Daoy (cell line): Measurements from ENCODE around the gene NUP50. TPM values are rescaled to one million over a fixed set of nuclear protein-coding genes. Genes with fewer than 3 reads are reported as not detected.
A peak's percentile ranks its signal among the peaks of the same experiment; 100 is the strongest.
"Not testable (repeated sequence)": the region's sequence is repeated elsewhere in the genome, so short reads cannot be mapped to it uniquely, and the experiment has no call there.

Experiments
- DNase-seq: peaks from one replicate; pipeline ENCODE4 v3.0.0-alpha.2; 2015; ENCODE audit warnings: low read depth
- total RNA-seq: library from RNA; depleted of rRNA; stranded (reverse); fragments of >200 nt; shearing (Covaris generic); gene quantifications from 2 replicates; pipeline ENCODE4 v1.2.3, GENCODE V29; 2014

Gene NUP50
- total RNA-seq, 1 experiment from 2014 or later, result 82.6 TPM

DNA sequence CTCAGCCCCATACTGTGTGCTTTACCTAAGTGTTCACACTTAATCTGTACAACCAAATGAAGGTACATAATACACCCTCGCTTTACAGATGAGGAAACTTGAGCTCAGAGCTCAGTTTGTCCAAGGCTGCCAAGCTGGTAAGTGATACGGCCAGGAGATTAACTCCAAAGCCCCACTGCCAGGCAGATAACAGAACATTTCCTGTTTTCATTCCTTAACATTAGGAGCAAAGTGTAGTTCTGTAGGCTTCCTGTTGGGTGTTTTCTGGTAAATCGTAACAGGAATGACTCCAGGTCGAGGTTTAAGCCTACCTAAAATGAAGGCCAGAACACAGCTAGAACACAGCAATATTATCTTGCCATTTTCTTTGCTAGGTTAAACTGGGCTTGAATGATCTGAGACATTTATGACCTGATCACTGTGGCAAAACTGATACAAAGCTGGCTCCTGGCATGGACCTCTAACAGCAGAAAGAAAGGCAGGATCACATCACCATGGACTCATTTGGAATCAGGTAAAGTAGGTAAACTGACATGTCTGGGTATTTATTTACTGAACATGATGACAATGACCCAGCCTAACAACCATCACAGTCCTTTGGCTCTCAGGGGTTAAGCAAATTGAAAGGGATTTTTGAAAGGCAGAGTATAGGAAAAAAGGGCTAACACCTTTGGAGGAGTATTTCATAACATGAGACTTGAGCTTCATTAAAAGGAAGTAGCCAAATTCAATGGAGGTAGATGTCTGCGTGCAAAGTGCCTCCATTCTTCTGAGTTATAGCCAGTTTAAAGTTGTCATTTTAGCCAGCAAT is 3.9 kb upstream of the NUP50 start:
- peak; percentile 63 for DNase-seq

DNA sequence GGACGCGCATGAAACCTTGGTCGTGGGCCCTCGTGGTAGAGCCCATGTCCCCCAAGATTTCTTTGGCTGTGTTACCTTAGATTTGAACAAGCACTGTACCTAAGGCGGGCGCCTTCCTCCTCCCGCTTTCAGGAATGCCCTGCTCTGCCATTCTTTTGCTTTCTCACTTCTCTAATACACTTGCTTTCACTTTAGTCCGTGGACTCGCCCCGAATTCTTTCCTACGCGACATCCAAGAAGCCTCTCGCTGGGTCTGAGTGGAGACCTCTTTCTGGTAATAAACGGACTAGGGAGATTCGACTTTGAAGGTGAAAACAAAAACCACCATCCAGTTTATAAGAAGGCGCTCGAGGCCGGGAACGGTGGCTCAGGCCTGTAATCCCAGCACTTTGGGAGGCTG is 1.2 kb upstream of the NUP50 start:
- DNase-seq, result no peak

DNA sequence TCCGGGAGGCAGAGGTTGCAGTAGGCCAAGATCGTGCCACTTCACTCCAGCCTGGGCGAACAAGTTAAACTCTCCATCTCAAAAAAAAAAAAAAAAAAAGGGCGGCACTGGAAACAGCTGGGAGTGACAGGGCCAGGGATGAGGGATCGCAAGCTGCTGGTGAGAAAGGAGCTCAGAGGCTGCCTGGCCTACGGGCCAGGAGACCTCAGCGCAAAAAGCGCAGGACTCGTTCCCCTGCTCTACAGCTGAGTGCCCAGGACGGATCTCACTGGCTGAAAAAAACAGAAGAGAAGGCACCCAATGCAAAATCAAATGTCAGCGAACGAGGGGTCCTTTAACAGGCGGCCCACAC is 650 bp upstream of the NUP50 start:
- peak; percentile 46 for DNase-seq

DNA sequence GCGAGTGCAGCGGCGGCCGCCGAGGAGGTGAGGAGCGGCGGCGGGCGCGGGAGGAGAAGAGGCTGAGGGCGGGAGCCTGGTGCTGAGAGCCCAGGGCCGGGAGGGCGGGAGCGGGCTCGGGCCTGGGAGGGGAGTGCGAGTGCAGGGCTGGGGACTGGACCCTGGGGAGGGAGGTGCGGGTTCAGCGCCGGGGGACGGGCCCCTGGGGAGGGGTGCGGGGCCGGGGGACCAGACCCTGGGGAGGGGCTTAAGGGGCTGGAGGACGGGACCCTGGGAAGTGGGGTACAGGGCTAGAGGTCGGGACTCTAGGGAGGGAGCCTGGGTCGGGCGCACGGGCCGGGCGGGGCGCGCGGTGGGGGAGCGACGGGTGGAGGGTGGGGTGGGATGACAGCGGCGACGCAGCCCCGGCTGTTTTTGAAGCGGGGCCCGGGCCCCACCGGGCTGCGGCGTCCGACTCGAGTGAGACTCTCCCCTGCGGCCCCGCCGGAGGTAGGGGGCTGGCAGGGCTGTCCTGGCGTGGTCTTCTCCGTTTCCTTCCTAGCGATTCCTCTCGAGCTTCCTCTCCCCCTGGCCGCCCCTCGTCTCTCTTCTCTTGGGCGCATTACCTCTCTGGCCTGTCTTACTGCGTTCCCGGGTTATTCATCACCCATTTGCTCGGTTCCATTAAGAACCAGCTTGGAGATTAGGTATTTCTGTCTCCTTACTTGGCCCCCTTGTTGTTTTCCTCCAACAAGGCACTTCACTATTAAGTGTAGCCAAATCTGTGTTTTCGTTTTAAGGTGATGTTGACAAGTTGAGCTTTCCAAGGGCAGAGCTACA is 754 bp downstream of the NUP50 start:
- DNase-seq, result peak; percentile 19

DNA sequence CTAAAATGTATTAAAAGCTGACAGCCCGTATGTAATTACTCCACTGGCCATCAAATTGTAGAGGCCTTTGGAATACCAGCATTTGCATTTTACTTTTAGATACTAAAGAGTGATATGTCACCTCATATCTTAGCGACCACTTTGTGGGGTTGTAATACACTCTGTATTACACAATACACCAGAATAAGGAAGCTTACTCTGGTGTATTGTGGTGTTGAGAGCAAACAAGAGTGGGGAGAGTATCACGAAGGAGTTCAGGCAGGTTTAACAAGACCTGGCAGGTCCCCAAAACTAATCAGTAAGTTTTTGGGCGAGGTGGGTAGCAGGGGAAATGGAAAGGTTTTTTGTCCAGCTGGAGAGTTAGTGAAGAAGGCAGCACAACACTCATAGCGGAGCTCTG is 3.2 kb downstream of the NUP50 start:
- no peak for DNase-seq

DNA sequence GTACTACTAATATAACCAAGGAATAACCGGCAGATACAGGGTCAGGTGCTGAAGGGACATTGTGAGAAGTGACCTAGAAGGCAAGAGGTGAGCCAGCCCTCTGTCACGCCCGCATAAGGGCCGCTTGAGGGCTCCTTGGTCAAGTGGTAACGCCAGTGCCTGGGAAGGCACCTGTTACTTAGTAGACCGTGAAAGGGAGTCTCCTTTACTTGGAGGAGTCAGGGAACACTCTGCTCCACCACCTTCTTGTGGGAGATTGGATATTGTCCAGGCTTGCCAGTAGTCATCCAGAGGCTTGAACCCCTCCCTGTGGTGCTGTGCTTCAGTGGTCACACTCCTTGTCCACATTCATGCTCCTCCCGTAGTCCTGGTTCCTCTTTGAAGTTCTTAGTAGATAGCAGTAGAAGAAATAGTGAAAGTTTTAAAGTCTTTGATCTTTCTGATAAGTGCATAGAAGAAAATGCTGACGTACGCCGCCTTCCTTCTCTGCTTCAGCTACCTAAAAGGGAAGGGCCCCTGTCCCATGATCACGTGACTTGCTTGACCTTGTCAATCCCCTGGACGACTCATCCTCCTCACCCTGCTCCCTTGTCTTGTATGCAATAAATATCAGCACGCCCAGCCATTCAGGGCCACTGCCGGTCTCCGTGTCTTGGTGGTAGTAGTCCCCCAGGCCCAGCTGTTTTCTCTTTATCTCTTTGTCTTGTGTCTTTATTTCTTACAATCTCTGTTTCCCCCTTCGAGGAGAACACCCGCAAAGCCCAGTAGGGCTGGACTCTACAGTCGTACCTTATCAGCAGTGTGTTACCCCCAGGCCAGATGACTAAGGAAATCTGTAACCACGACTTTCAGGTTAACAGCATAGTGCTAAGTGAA is 6.1 kb downstream of the NUP50 start:
- DNase-seq, result no peak

DNA sequence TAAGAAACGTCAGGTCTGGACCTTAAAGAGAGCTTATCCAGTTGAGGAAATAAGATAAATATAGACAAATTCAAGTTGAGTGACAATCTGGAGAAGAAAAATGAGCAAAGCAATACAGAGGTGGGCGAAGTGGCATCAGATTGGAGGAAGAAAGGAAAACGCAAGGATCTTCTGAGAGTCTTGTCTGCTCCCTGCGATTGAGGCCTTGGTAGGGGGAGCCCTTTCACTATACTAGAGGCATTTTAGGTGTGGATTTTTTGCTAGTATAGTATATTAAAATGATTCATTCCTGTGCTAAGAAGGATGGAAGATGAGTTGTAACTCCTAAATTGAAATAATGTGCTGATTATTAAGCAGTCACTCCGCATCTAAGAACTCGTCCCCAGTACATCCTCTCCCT is 8.1 kb downstream of the NUP50 start:
- no peak for DNase-seq

DNA sequence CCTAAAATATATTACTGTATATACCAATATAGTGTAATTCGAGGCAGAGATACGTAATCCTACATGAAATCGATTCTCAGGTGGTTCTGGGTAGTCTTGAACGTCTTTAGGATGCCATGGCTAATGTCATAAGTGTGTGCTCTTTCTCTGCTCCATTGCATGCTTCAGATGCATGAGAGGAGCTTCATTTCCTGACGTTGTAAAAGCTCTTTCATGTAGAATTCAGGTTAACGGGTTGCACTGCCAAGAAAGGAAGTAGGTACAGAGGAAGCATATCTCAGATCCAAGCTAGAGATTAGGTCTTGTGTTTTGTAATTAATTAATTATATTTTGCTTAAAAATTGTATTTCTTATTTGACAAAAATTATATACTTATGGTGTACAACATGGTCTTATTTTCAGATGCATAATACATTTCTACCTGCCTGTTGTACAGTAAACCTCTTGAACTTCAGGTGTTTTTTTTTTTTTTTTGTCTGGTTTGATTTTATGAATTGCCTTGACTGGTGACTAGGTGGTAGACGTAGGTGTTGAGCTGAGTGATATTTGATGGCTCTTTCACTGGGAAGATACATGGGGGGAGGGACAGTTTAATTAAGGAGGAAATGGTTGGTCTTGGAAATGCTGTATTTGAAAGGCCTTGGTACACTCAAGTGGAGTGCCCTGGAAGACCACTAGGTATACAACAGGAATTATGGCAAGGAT is 9.3 kb downstream of the NUP50 start:
- DNase-seq, result no peak

DNA sequence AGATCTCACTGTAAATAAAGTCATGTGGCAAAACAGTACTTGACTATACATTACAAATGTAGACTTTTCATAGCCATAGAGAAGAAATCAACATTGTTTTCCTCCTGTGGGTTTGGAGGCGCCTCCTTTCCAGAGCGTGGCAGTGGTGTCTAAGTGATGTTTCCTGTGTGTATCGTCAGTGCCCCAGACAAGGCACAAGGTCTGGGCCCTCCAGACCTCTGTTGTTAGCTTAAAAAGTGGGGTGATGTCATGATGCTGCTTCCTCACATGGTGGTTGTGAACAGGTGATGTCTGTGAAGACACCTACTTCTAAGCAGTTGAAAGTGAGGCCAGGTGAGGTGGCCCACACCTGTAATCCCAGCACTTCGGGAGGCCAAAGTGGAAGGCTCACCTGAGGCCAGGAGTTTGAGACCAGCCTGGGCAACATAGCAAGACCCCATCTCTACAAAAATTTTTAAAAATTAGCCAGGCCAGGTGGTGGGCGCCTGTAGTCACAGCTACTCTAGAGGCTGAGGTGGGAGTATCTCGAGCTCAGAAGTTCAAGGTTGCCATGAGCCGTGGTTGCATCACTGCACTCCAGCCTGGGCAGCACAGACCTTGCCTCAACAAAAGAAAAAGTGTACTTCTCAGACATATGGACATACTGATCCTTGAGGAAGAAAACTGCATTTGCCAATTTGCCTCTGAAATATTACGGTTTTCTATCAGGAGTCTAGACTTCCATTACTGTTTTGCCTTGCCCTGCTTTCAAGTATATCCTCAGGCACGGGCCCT is 15.7 kb downstream of the NUP50 start:
- DNase-seq, result no peak

DNA sequence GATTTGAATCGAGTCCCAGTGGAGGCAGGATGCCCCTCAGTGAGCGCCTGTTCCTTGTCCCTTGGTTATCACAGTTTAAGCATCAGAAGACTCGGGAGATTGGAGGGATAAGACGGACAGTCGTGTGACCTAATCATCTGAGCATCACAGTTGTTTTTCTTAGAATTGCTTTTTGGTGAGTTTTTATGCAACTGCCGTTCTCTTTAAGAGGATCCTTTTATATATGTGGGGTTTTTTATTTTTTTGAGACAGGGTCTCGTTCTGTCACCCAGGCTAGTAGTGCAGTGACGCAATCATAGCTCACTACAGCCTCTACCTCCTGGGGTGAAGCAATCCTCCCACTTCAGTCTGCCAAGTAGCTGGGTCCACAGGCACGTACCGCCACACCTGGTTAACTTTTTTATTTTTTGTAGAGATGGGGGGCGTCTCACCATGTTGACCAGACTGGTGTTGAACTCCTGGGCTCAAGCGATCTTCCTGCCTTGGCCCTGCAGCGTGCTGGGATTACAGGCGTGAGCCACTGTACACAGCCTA is 16.5 kb downstream of the NUP50 start:
- no peak for DNase-seq

DNA sequence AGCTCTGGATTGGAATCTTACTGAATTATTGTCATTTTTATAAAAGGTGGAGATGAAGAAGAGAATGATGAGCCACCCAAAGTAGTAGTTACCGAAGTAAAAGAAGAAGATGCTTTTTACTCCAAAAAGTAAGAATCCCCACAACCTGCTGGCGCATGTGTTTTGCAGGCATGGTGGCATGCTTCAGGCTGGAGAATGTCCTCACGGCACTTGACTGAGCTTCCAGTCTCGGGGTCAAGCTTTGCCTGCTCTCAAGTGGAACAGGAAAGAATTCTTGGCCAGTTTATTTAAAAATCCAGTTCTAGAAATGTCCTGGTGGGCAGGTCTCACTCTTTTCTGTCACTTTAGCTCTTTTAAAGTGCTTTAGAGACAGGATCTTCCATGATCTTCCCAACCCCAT is 17.5 kb downstream of the NUP50 start:
- DNase-seq, result no peak

DNA sequence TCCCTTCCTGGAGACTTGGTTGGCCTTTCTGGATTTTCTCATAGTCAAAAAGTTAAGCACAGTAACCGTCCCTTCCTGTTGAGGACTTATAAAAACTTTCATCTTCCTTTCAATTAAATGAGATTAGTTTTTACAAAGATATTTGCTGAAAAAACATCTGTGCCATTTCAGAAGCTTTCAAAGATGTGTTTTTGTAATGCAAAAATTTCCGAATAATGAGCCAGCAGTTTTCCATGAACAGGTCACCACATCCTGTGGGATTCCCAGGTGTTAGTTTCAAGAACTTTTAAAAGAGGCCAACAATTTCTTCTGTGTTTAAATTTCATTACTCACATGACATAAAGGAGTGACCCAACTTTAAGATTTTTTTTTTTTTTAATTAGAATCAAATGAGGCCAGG is 18.0 kb downstream of the NUP50 start:
- no peak for DNase-seq

DNA sequence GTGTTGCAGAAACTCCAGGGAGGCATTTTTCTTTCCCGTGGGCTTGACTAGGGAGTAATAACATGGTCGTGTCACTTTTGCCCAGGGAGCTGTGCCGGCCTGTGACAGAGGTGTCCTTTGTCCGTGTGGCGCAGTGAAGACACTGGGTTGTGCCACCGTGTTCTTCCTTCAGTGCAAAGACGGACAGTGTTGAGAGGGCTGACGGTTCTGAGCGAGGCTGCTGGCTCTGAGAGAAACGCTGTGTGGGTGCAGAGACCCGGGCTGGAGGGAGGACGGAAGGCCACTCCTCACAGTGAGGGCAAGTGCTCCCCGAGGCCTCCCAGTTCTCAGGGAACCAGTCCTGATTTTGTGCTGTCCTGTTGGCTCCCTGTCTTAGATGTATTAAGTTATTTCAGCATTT is 20.2 kb downstream of the NUP50 start:
- no peak for DNase-seq

DNA sequence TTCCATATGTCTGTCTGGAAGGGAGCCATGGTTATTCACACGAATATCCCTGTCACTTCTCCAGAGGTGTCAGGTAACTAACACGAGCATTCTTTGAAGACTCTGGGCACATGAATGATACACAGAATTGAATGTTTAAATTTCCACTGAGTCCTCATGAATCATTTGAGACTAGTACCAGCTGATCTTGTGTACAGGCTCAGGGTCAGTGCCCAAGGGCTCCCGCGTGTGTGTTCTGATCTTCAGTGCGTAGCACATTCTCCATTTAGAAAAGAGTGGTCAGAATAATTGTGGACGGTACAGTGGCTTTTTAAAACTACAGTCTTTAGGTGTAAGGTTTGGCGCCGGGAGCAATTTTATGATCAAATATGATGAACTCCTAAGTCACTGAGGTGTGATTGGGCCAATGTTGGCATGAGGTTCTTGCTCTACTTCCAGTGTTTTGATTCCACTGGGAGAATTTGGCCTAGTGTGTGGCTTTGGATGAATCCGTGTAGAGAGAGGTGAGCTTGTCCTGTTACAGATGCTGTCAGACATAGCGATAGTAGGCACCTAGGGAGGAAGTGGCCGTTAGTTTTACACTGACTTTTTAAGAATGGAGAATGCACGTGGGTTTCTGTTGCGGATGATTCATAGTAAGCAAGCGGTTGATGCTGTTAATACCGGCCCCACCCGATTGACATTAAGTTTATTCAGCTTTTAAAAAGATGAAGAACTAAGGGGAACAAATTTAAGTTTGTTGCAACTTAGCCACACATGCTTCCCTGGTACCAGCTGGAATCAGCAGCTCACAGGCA is 22.2 kb downstream of the NUP50 start:
- no peak for DNase-seq

DNA sequence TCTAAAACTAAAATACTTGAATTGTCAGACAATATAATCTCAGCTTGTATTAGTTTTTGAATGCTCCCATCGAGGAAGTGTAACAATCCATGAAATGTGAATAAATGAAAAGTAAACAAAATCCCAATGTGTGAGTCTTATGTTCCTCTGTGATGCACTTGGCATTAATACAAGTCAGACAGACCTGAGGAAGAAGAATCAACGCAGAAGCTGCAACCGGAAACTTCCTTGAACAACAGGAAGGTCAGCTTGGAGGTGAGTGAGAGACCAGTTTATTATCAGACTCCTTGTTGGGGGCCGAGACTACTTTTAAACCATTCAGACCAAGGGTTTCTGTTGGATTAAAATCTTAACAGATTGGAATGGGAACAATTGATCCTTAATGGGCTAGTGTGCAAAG is 24.2 kb downstream of the NUP50 start:
- DNase-seq, result no peak

DNA sequence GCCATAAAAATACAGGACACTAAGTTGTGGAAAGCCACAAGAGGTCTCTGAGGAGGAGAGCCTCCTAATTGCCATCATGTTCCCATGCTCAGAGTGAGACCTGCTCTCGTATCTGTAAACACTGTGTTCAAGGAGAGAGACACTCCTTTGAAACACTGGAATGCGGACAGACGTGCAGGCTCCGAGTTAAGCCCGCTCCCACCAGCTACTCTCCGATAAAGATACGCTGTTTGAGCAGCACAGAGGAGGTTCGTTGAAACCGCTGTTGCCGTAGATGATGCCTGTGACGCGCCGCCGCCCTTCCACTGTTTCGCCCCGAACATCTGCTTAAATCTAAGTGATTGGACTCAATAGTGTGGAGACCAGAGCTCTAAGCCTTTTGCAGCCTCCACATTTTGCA is 25.1 kb downstream of the NUP50 start:
- DNase-seq, result no peak

DNA sequence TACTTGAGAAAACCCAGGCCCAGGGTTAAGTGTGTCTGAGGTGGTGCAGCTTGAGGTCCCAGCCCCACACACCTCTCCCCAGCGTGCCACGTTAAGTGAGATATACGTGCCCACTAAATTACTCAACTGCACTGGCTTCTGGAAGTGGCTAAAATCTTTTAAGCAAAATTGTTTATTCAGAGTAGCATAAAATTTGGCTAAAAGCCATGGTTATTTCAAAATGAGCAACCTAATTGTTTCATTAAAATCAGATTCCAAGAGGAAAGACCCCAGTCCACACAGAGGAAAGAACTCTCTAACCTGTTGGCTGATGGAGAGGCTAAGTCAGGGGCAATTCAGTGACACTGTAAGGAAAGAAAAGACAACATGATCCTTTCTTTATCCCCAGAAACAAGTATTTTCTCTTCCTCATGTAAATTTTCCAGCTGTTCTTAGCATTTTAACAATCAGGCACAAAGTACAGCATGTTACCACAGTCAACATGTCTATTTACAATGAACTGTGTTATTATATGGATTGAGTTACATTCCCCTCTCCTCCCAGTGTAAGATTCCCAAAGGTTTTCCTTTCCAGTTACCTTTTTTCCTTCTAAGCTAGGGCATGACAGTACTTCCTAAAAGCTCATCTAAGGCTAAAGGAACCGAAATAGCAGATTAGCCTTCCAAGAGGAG is 26.6 kb downstream of the NUP50 start:
- DNase-seq, result no peak

DNA sequence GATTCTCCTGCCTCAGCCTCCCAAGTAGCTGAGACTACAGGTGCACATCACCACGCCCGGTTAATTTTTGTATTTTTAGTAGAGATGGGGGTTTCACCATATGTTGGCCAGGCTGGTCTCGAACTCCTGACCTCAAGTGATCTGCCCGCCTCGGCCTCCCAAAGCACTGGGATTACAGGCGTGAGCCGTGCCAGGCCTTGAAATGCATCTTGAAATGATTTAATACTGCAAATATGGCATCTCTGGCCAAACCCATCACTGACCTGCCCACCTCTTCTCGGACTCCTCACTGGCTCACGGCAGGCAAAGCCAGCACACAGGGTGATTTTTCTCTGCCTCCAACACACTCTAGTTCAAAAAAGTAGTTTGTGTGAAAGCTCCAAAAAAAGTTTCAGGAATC is 28.0 kb downstream of the NUP50 start:
- not testable (repeated sequence) for DNase-seq

DNA sequence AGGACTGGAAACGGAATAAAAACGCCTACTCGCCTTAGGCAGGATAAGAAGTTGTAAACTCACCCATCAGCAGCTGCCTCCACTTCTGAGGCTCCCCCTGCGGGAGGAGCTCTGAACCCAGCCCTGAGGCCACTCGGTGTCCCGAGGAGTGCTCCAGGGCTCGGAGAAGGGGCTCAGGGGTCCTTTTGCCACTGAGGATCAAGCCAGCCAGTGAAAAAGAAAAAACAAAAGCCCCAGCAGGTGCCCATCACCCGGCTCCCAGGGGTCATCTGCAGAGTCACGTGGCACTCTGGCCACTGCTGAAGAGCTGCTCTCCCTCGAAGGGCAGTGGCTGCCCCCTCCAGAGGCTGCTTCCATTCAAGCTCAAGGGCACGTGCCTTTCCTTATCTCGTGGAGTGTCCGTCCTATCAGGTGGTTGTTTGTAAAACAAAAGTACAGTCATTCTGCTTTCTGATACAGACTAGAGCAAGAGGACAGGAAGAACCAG is 29.0 kb downstream of the NUP50 start:
- no peak for DNase-seq
